GM10248 (cell line): ENCODE measurements around the gene PAGR1.
A peak's percentile ranks its signal among the peaks of the same experiment; 100 is the strongest.
"Not testable (repeated sequence)": the region's sequence is repeated elsewhere in the genome, so short reads cannot be mapped to it uniquely, and the experiment has no call there.

Source experiments
- CTCF ChIA-PET: fragments of 300-600 bp; sonication (Branson Sonifier 250); formaldehyde crosslinking; extraction: SDS; loops from one replicate; lab custom pipeline; 2021; ENCODE audit warnings: antibody characterized with exemption; lab: Yijun Ruan, JAX
- POLR2A ChIA-PET: fragments of 350-650 bp; sonication (Branson Sonifier 250); formaldehyde crosslinking; extraction: SDS; loops from one replicate; lab custom pipeline; 2020; ENCODE audit warnings: antibody characterized with exemption; lab: Yijun Ruan, JAX
- DNase-seq: peaks from one replicate; pipeline ENCODE4 v3.0.0; 2012; ENCODE audit errors: extremely low spot score
- TF ChIP-seq, protein P1 (sequence below): IDR thresholded peaks from 2 replicates; pipeline ENCODE4 v1.5.1; 2012; ENCODE audit warnings: mild to moderate bottlenecking, low read depth; ENCODE audit errors: extremely low read depth, missing control alignments, control extremely low read depth

The PAGR1 gene

DNA sequence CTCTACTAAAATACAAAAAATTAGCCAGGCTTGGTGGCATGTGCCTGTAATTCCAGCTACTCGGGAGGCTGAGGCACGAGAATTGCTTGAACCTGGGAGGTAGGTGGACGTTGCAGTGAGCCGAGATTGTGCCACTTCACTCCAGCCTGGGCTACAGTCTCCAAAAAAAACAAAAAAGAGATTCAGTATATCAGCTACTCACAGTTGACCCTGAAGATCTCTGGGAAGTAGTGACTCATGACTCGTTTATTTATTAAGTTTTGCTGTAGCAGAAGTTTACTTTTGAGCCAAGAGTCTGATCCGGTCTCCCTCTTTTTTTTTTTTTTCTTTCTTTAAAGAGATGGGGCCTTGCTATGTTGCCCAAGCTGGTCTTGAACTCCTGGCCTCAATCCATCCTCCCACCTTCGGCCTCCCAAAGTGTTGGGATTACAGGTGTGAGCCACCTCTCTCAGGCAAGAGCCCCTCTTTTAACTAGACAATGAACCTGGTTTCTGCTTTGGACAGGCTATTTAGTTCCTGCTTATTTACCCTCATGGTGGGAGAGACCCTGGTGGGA lies 8.7 kb downstream of the PAGR1 start:
- TF ChIP-seq, protein P1, sequence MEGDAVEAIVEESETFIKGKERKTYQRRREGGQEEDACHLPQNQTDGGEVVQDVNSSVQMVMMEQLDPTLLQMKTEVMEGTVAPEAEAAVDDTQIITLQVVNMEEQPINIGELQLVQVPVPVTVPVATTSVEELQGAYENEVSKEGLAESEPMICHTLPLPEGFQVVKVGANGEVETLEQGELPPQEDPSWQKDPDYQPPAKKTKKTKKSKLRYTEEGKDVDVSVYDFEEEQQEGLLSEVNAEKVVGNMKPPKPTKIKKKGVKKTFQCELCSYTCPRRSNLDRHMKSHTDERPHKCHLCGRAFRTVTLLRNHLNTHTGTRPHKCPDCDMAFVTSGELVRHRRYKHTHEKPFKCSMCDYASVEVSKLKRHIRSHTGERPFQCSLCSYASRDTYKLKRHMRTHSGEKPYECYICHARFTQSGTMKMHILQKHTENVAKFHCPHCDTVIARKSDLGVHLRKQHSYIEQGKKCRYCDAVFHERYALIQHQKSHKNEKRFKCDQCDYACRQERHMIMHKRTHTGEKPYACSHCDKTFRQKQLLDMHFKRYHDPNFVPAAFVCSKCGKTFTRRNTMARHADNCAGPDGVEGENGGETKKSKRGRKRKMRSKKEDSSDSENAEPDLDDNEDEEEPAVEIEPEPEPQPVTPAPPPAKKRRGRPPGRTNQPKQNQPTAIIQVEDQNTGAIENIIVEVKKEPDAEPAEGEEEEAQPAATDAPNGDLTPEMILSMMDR, result no peak
- no peak for DNase-seq
- POLR2A ChIA-PET, result no interaction called here
- CTCF ChIA-PET, result interaction anchor here (0.9 to 11.3 kb wide), 3 partner anchors 9 to 25 kb away, joined by 3 to 93 read pairs (median 3); partner anchors contain the start of gene PAGR1

DNA sequence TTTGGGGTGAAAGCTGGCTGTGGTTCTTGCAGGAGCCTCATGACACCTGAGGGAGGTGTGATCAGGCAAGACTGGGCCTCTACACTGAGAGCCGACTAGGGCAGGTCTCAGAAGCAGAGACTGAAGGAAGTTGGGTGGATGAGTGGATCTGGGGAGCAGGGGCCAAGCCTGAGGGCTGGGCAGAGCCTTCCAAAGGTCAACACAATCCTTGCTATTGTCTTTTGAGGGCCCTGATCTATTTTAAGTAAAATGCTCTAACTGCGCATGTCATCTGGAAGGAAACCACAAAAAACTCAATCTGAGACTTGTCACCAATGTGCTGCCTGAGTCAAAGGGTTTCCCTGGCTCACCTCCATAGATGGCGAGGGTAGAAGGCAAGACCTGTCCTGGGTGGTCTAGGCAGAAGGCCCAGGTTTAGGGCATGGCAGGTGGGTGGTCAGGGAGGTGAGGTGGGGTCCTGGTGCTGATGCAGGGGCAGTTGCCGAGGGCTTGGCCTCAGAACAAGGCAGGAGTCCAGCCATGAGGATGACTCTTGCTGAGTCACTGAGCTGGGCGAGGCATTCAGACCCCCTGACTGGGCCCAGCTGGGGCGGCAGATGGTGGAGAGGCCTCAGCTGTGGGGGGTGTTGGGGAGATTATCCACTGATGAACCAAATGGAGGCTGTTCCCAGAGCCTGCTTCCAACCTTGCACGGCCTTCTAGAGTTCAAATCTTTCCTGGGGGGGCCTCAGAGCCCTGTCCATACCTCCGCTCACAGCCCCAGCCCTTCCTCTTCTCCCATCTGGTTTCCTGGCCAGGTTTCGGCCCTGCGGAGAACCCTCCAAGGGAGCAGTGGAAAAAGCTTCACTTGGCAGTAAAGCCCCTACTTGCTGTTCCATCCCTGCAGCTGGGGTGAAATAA lies 9.4 kb downstream of the PAGR1 start:
- ChIA-PET CTCF (interaction anchor here (1.1 to 11.3 kb wide), 2 partner anchors 10 to 24 kb away, joined by 6 to 93 read pairs; partner anchors contain the start of gene PAGR1), POLR2A (interaction anchor here (1.1 kb wide), 1 partner anchor 15 kb away, joined by 9 read pairs; no protein-coding TSS in a partner anchor)
- DNase-seq, result peak; percentile 81
- TF ChIP-seq, protein P1, result no peak

DNA sequence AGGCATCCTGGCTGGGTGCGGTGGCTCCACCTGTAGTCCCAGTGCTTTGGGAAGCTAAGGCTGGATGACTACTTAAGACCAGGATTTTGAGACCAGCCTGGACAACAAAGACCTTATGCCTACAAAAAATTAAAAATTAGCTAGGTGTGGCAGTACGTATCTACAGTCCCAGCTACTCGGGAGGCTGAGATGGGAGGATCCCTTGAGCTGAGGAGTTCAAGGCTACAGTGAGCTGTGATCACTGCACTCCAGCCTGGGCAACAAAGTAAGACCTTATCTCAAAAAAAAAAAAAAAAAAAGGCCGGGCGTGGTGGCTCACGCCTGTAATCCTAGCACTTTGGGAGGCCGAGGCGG lies 10.4 kb downstream of the PAGR1 start:
- ChIA-PET POLR2A (interaction anchor here (0.7 to 1.2 kb wide), 3 partner anchors 10 to 22 kb away, joined by 3 to 9 read pairs (median 4); no protein-coding TSS in a partner anchor), CTCF (interaction anchor here (1.1 to 11.3 kb wide), 2 partner anchors 11 to 23 kb away, joined by 6 to 93 read pairs; partner anchors contain the start of gene PAGR1)
- TF ChIP-seq, protein P1, result no peak
- DNase-seq, result no peak

DNA sequence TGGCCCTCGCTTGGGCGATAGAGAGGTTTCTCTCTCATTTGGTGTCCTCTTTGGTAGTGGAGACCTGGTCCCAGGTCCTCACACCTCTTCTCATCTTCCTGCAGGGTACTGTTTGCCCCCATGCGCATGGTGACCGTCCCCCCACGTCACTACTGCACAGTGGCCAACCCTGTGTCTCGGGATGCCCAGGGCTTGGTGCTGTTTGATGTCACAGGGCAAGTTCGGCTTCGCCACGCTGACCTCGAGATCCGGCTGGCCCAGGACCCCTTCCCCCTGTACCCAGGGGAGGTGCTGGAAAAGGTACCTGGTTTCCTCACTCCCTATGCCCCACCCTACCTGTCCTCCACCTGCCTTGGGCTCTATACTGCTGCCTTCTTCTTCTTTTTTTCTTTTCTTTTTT lies 14.8 kb downstream of the PAGR1 start:
- POLR2A ChIA-PET, result no interaction called here
- TF ChIP-seq, protein P1, result no peak
- CTCF ChIA-PET, result no interaction called here
- no peak for DNase-seq

DNA sequence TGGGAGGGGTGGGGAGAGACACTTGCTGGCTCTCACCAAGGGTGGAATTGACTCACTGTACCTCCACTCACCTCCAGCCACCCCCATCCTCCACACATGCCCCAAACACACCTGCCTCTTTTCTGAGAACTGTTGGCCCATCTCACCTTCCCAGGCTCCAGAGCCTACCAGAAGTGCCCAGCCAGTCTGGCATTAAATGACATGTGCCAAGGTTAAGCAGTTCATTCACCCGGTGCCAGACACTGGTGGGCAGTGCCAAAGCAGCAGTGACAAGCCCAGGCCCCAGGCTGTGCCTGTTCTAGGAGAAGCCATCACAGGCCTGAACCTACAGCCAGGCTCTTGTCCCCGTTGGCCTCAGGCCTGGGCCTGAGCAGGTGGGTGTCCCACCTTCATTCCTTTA lies 15.5 kb downstream of the PAGR1 start:
- TF ChIP-seq, protein P1, result no peak
- ChIA-PET POLR2A (no interaction called here), CTCF (no interaction called here)
- DNase-seq, result no peak

DNA sequence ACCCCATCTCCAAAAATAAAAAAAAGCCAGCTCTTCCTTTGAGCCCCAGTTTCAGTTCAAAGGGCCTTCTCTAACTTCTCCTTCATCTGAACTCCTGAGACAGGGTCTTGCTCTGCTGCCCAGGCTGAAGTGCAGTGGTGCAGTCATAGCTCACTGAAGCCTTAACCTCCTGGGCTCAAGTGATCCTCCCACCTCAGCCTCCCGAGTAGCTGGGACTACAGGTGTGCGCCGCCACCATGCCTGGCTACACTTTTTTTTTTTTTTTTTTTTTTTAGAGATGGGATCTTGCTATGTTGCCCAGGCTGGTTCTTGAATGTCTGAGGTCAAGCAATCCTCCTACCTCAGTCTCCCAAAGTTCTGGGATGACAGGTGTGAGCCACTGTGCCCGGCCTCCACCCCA lies 17.3 kb downstream of the PAGR1 start:
- DNase-seq, POLR2A ChIA-PET: not testable (repeated sequence)
- CTCF ChIA-PET, result interaction anchor here (1.5 to 1.8 kb wide), 2 partner anchors 15 to 16 kb away, joined by 3 to 13 read pairs; no protein-coding TSS in a partner anchor
